ENCODE results near the gene SEPTIN6.

Gene SEPTIN6

DNA sequence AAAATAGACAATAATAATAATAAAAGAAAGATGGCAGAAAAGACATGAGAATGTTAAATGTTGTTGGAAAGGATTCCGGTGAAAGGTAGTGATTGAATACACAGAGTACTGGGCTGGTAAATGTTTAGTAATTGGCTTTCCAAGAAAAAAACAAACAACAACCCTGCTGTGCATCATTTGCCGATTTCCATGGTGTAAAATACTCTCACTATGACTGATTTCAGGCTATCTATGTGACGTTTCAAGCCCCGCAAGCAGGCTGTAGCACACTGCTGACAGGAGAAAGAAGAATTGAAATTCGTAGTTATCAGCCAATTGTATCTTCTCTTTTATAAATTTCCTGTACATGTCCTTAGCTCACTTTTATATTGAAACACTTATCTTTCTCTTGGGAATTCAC lies 13.6 kb upstream of the SEPTIN6 start:
- Histone ChIP-seq H3K27ac (ENCODE audit: low read length, poor library complexity, severe bottlenecking) (no peak overlapping the region), H3K4me2 (ENCODE audit: low read length, poor library complexity, severe bottlenecking) (no peak overlapping the region), H4K8ac (ENCODE audit: low read length) (no peak overlapping the region), H3K79me1 (replicated peaks; ENCODE audit: low read length, poor library complexity, severe bottlenecking) (no peaks in the 10 kb centered on the region), H3K4me1 (ENCODE audit: control insufficient read depth, insufficient read depth, low read depth, low read length) (no peaks in the 10 kb centered on the region), H4K91ac (ENCODE audit: low read length) (no peak overlapping the region), H2AFZ (ENCODE audit: low read depth, low read length) (no peak overlapping the region), H2AK5ac (ENCODE audit: low read length, severe bottlenecking) (no peak overlapping the region), H3K14ac (ENCODE audit: low read length in 2 of 2) (no peak overlapping the region), H3K9ac (ENCODE audit: low read length) (no peak overlapping the region), H3K4me3 (ENCODE audit: insufficient read depth in 1 of 2, low read depth in 1 of 2, low read length in 2 of 2) (no peak overlapping the region), H2BK15ac (ENCODE audit: low read depth, poor library complexity, severe bottlenecking) (no peak overlapping the region), H3K4ac (ENCODE audit: low read depth in 1 of 2, low read length in 2 of 2) (no peak overlapping the region), H2BK5ac (ENCODE audit: low read depth, low read length, poor library complexity, severe bottlenecking) (no peak overlapping the region), H2BK120ac (ENCODE audit: low read depth, low read length) (no peak overlapping the region), H3K18ac (ENCODE audit: low read depth in 1 of 2, low read length in 2 of 2) (no peak overlapping the region), H3K36me3 (ENCODE audit: control insufficient read depth in 1 of 2, insufficient read depth in 2 of 2, low read depth in 1 of 2, low read length in 2 of 2) (no peaks in the 10 kb centered on the region), H2BK12ac (ENCODE audit: low read length in 2 of 2) (no peak overlapping the region), H3K27me3 (ENCODE audit: control insufficient read depth in 1 of 2, insufficient read depth in 1 of 2, low read length in 2 of 2) (no peaks in the 10 kb centered on the region), H3K23ac (ENCODE audit: low read length in 2 of 2) (no peak overlapping the region), H3K9me3 (ENCODE audit: control insufficient read depth, low read length) (no peaks in the 10 kb centered on the region)
- no peak for DNase-seq
- 74% methylated on average over 2 of the region's 5 CpGs for WGBS

DNA sequence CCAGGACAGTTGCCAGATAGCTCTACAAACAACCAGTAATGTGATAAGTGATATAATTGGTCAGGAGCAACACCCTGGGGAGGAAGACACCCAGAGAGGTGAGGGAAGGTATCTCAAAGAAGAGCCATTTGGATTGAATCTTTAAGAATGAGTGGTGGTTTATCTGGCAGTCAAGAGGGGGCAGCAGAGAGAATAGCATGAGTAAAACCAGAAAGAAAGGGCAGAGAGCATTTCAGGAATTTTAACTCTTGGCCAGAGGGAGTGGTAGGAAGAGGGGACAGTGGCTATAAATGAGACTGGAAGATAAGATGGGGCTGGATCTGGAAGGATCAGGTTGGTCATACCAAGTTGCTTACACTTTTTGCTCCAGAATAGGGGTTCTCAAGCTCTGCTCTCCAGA lies 5.9 kb upstream of the SEPTIN6 start:
- H2AK5ac ChIP-seq (ENCODE audit: low read length, severe bottlenecking): no peak overlapping the region
- no peak overlapping the region for H2AFZ ChIP-seq (ENCODE audit: low read depth, low read length)
- DNase-seq: peak; percentile 65
- no peak overlapping the region for H2BK12ac ChIP-seq (ENCODE audit: low read length in 2 of 2)
- no peak overlapping the region for H4K8ac ChIP-seq (ENCODE audit: low read length)
- H2BK5ac ChIP-seq (ENCODE audit: low read depth, low read length, poor library complexity, severe bottlenecking): no peak overlapping the region
- H3K14ac ChIP-seq (ENCODE audit: low read length in 2 of 2): no peak overlapping the region
- no peak overlapping the region for H3K4ac ChIP-seq (ENCODE audit: low read depth in 1 of 2, low read length in 2 of 2)
- peaks cover 2% of the 10 kb centered on the region for H3K4me1 ChIP-seq (ENCODE audit: control insufficient read depth, insufficient read depth, low read depth, low read length)
- no peaks in the 10 kb centered on the region for H3K36me3 ChIP-seq (ENCODE audit: control insufficient read depth in 1 of 2, insufficient read depth in 2 of 2, low read depth in 1 of 2, low read length in 2 of 2)
- H4K91ac ChIP-seq (ENCODE audit: low read length): no peak overlapping the region
- no peak overlapping the region for H3K27ac ChIP-seq (ENCODE audit: low read length, poor library complexity, severe bottlenecking)
- H3K27me3 ChIP-seq (ENCODE audit: control insufficient read depth in 1 of 2, insufficient read depth in 1 of 2, low read length in 2 of 2): peaks cover 0 to 13% of the 10 kb centered on the region in 2 experiments
- H3K9me3 ChIP-seq (ENCODE audit: control insufficient read depth, low read length): no peaks in the 10 kb centered on the region
- H3K23ac ChIP-seq (ENCODE audit: low read length in 2 of 2): no peak overlapping the region
- H3K79me1 ChIP-seq (replicated peaks; ENCODE audit: low read length, poor library complexity, severe bottlenecking): no peaks in the 10 kb centered on the region
- H3K18ac ChIP-seq (ENCODE audit: low read depth in 1 of 2, low read length in 2 of 2): no peak overlapping the region
- H3K4me2 ChIP-seq (ENCODE audit: low read length, poor library complexity, severe bottlenecking): no peak overlapping the region
- H3K4me3 ChIP-seq (ENCODE audit: insufficient read depth in 1 of 2, low read depth in 1 of 2, low read length in 2 of 2): no peak overlapping the region
- no peak overlapping the region for H2BK15ac ChIP-seq (ENCODE audit: low read depth, poor library complexity, severe bottlenecking)
- H2BK120ac ChIP-seq (ENCODE audit: low read depth, low read length): no peak overlapping the region
- H3K9ac ChIP-seq (ENCODE audit: low read length): no peak overlapping the region

DNA sequence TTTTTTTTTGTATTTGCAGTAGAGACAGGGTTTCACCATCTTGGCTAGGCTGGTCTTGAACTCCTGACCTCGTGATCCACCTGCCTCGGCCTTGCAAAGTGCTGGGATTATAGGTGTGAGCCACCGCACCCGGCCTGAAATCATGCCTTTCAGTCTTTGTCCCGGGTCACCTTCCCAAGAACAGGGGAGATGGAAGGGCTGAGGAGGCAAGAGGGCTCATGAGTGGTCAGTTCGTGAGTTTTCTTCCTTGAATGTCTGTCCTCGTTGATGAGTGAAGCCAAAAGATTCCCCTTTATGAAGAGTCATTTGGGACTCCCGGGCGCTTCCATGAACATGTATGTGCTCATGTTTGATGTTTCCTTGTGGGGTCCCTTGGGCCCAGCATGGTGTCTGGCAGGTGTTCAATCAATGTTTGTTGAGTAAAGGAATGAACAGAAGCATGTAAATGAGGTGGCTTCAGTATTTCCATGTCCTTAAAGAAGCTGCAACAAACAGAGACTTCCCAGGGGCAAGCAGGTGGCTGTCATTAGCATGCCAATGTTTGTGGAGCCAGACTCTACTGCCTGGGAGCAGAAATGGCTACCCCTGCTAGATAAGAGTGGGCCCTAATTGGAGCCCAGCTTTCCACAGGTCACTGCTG lies 3.4 kb upstream of the SEPTIN6 start:
- Histone ChIP-seq H3K9me3 (ENCODE audit: control insufficient read depth, low read length) (no peaks in the 10 kb centered on the region), H3K36me3 (ENCODE audit: control insufficient read depth in 1 of 2, insufficient read depth in 2 of 2, low read depth in 1 of 2, low read length in 2 of 2) (no peaks in the 10 kb centered on the region), H2AFZ (ENCODE audit: low read depth, low read length) (no peak overlapping the region), H3K27ac (ENCODE audit: low read length, poor library complexity, severe bottlenecking) (no peak overlapping the region), H3K14ac (ENCODE audit: low read length in 2 of 2) (no peak overlapping the region), H3K18ac (ENCODE audit: low read depth in 1 of 2, low read length in 2 of 2) (no peak overlapping the region), H2BK15ac (ENCODE audit: low read depth, poor library complexity, severe bottlenecking) (no peak overlapping the region), H3K4me2 (ENCODE audit: low read length, poor library complexity, severe bottlenecking) (no peak overlapping the region), H3K9ac (ENCODE audit: low read length) (no peak overlapping the region), H2BK12ac (ENCODE audit: low read length in 2 of 2) (no peak overlapping the region), H4K8ac (ENCODE audit: low read length) (no peak overlapping the region), H3K4me1 (ENCODE audit: control insufficient read depth, insufficient read depth, low read depth, low read length) (peaks cover 7% of the 10 kb centered on the region), H3K27me3 (ENCODE audit: control insufficient read depth in 1 of 2, insufficient read depth in 1 of 2, low read length in 2 of 2) (peaks cover 0 to 13% of the 10 kb centered on the region in 2 experiments), H2BK120ac (ENCODE audit: low read depth, low read length) (no peak overlapping the region), H3K4ac (ENCODE audit: low read depth in 1 of 2, low read length in 2 of 2) (no peak overlapping the region), H4K91ac (ENCODE audit: low read length) (no peak overlapping the region), H2AK5ac (ENCODE audit: low read length, severe bottlenecking) (no peak overlapping the region), H3K79me1 (replicated peaks; ENCODE audit: low read length, poor library complexity, severe bottlenecking) (no peaks in the 10 kb centered on the region), H3K23ac (ENCODE audit: low read length in 2 of 2) (no peak overlapping the region), H3K4me3 (ENCODE audit: insufficient read depth in 1 of 2, low read depth in 1 of 2, low read length in 2 of 2) (no peak overlapping the region), H2BK5ac (ENCODE audit: low read depth, low read length, poor library complexity, severe bottlenecking) (no peak overlapping the region)
- DNase-seq: no peak
- 84% methylated on average over 9 of the region's 9 CpGs for WGBS

DNA sequence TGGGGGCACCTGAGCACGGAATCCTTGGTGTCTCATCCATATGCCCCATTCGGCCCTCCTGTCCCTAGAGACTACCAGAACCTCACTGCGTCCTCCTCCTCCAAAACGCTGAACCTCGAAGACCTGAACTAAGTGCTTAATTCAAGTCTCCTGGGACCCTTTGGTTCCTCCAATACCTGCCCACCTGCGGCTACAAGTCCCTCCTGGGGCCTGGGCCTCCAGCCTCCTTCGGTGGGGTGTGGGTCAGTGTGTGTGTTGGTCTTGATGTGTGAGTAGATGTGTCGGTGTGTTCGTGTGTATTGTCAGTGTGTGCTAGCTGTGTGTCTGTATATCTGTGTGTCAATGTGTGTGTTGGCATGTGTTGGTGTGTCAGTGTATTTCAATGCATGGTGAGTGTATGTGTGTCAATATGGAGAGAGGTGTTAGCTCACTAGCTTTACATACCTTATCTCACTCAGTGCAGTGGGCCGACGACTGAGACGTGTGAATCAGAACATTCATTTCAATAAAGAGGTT lies 2.6 kb upstream of the SEPTIN6 start:
- no peak overlapping the region for H3K27ac ChIP-seq (ENCODE audit: low read length, poor library complexity, severe bottlenecking)
- no peak for DNase-seq
- WGBS: 89% methylated on average over 12 of the region's 12 CpGs

More for the DNA sequence above, 2.6 kb upstream of the SEPTIN6 start:
- Histone ChIP-seq H2BK120ac (ENCODE audit: low read depth, low read length) (no peak overlapping the region), H3K36me3 (ENCODE audit: control insufficient read depth in 1 of 2, insufficient read depth in 2 of 2, low read depth in 1 of 2, low read length in 2 of 2) (no peaks in the 10 kb centered on the region), H4K8ac (ENCODE audit: low read length) (no peak overlapping the region), H3K4me1 (ENCODE audit: control insufficient read depth, insufficient read depth, low read depth, low read length) (peaks cover 9% of the 10 kb centered on the region), H2BK5ac (ENCODE audit: low read depth, low read length, poor library complexity, severe bottlenecking) (no peak overlapping the region), H2AFZ (ENCODE audit: low read depth, low read length) (no peak overlapping the region), H2BK15ac (ENCODE audit: low read depth, poor library complexity, severe bottlenecking) (peak overlapping the region; percentile 1), H3K79me1 (replicated peaks; ENCODE audit: low read length, poor library complexity, severe bottlenecking) (peaks cover 3% of the 10 kb centered on the region), H3K23ac (ENCODE audit: low read length in 2 of 2) (no peak overlapping the region), H4K91ac (ENCODE audit: low read length) (no peak overlapping the region), H3K27me3 (ENCODE audit: control insufficient read depth in 1 of 2, insufficient read depth in 1 of 2, low read length in 2 of 2) (peaks cover 0 to 13% of the 10 kb centered on the region in 2 experiments), H3K9ac (ENCODE audit: low read length) (no peak overlapping the region), H2AK5ac (ENCODE audit: low read length, severe bottlenecking) (no peak overlapping the region), H3K18ac (ENCODE audit: low read depth in 1 of 2, low read length in 2 of 2) (no peak overlapping the region), H3K4me3 (ENCODE audit: insufficient read depth in 1 of 2, low read depth in 1 of 2, low read length in 2 of 2) (no peak overlapping the region), H3K4ac (ENCODE audit: low read depth in 1 of 2, low read length in 2 of 2) (no peak overlapping the region), H3K4me2 (ENCODE audit: low read length, poor library complexity, severe bottlenecking) (no peak overlapping the region), H2BK12ac (ENCODE audit: low read length in 2 of 2) (no peak overlapping the region), H3K9me3 (ENCODE audit: control insufficient read depth, low read length) (no peaks in the 10 kb centered on the region), H3K14ac (ENCODE audit: low read length in 2 of 2) (no peak overlapping the region)

Measured in mesenchymal stem cell (in vitro differentiated cells and primary cell).